Anterior cingulate cortex (tissue), 58 donors: ENCODE results near the gene CAVIN1.
"Not testable (repeated sequence)": the region's sequence is repeated elsewhere in the genome, so short reads cannot be mapped to it uniquely, and the experiment has no call there.

Source experiments
- DNase-seq, 58 donors: peaks; one replicate each; lab custom pipeline; 2025; lab: John Stamatoyannopoulos, UW

The CAVIN1 gene

DNA sequence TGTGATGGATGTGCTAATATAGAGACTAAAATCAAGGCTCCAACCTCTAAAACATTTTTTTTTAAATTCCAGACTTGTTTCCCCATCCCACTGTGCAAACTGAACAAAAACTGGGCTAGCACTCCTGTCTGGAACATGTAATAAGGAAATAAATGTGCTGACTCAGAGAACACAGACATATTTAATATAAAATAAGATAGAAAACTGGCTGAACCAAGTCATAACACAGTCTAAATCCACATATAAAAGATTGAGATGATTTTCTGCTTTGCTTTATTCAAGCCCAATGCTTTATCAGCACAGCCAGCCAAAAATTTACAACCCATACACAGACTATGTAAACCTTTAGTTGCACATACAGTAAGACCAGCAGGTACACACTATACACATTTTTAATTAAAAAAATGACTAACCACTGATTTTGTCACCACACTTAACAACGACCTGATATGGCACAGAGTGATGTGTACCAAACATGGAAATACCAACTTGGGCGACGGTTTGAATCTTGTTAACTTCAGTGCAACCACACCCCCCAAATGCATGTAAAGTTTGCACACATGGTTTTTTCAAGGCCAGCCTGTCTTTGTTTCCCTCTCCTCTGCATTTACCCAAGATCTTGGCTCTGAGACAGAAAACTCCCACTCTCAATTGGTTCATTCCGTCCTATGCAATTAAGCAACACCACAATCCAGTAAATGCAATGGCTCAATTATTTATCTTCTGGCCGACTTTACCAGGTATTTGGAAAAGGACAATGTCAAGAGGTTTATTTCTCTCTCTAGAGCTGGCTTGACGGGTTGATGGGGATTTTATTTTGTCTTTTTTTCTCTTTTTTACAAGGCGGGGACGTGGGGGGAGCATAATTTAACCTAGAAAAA is 36.0 kb downstream of the CAVIN1 start:
- no peak for DNase-seq

DNA sequence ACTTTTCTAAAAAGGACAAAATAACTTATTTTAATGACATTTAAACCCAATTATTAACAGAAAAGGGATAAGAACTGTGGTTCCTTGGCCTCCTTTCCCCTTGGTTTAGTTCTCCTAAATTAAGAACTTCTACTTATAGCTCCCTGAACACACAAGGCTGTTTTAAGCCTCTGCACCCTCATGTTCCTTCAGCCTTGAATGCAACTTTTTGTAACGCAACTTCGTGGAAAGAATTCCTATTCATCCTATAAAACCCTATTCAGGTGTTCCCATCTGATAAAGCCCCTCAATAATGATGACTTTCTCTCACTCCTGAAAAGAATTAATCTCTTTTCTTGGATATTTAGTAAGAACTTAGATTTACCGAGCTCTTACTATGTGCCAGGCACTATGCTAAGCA is 41.2 kb downstream of the CAVIN1 start:
- no peak for DNase-seq

DNA sequence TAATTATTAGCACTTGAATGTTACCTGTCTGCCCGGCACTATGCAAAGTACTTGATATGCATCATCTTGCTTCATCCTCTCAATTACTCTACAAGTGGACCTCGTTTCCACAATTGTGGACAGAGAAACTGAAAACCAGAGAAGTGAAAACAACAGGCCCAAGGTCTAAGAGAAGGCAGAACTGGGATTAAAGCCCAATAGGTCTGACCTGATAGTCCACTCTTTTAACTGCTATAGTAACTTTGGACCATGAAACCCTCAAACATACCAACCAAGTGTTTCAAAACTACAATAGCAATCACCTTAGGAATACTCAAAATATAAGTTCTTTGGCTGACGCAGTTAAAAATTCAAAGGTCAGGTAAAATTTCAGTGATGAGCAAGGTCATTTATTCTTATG is 42.1 kb downstream of the CAVIN1 start:
- no peak for DNase-seq

DNA sequence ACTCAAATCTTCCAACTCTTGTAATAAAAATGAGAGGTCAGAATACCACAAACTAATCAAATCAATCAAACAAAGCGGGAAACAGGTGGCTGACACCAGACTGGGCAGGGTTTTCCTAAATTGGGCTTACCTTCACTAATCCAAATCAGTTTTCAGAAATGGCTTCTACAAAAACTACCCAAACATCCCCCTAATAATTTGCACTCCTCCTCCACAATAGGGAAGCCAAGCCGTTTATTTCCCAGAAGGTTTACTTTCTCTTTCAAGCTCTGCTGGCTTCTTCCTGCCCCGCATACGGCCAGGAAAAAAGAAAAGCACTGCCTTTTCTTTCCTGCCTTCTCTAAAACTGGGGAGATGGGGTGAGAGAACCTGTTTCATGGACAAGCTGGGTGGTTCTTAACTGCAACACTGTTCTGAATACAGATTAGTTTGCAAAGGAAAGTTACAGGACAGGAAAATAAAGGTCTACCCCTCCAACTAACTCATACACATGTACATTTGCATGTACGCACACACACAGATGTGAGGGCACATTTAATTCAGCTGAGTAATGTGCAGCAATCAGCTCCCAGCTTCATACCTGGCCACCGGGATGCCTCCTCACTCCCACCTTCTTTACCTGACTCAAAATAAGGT is 44.0 kb downstream of the CAVIN1 start:
- DNase-seq, result no peak

DNA sequence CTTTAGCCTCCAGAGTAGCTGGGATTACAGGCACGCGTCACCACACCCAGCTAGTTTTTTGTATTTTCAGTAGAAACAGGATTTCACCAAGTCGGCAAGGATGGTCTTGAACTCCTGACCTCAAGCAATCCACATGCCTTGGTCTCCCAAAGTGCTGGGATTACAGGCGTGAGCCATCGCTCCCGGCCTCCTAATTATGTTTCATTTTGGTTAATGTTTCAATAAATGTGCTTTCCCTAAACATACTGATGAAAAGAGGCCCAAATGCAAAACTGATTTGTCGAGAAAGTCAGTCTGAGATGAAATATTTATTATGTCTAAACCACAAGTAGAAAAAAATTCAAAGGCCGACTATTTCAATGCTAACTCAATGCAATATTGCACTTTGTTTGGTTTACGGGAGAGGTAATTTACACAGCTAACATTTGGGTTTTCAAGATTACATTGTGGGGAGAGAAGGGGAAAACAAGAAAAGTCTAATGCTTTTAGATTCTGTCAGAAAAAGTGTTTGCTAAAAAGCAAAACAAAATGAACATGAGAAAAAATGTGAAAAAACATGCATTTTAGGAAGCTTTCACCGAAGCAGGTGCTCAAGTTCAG is 44.6 kb downstream of the CAVIN1 start:
- no peak for DNase-seq

DNA sequence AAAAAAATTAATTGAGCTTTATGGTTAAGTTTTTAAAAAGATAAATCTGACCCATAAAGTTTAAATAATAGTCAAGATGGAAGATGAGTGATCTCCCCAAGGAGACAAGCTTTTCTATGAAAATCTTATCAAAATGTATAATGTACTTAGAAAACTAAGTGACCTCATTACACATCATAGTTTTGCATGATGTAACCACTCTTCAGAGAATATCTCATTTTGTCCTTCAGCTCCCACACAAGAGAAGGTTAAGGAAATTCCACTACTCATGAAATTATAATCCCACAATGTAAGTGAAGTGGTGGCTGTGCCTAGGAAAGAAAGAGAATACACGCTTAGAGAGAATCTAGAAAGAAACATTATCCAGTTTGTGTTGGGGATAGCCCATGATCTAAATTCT is 49.2 kb downstream of the CAVIN1 start:
- no peak for DNase-seq

DNA sequence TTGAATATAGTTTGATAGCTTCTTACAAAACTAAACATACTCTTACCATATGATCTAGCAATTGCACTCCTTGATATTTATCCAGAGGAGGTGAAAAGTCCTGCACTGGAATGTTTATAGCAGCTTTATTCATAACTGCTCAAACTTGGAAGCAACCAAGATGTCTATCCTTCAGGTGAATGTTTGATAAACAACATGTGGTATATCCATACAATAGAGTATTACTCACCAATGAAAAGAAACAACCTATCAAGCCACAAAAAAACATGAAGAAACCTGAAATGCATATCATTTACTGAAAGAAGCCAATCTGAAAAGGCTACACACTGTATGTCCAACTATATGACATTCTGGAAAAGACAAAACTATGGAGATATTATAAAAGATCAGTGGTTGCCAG is 50.9 kb downstream of the CAVIN1 start:
- no peak for DNase-seq

DNA sequence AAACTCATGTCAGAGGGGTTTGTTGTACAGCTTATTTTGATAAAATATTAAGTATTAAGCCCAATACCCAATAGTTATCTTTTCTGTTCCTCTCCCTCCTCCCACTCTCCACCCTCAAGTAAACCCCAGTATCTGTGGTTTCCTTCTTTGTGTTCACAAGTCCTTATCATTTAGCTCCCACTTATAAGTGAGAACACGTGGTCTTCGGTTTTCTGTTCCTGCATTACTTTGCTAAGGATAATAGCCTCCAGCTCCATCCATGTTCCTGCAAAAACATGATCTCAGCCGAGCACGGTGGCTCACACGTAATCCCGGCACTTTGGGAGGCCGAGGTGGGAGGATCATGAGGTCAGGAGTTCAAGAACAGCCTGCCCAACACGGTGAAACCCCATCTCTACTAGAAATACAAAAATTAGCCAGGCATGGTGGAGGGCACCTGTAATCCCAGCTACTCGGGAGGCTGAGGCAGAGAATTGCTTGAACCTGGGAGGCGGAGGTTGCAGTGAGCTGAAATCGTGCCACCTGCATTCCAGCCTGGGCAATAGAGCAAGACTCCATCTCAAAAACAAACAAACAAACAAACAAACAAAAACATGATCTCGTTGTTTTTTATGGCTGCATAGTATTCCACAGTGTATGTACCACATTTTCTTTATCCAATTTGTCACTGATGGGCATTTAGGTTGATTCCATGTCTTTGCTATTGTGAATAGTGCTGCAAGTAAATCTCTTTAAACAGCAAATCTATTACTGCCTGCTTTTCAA is 54.1 kb downstream of the CAVIN1 start:
- not testable (repeated sequence) for DNase-seq

DNA sequence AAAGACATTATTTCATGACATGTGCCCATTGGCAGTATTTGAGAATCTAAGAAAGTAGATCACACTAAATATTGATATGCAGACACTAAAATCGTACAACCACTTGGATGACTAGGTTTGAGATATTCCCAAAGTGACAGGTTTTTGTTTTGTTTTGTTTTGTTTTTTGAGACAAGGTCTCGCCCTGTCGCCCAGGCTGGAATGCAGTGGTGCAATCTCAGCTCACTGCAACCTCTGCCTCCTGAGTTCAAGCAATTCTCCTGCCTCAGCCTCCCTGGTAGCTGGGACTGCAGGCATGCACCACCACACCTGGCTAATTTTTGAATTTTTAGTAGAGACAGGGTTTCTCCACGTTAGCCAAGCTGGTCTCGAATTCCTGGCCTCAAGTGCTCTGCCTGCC is 54.7 kb downstream of the CAVIN1 start:
- DNase-seq, result not testable (repeated sequence)

DNA sequence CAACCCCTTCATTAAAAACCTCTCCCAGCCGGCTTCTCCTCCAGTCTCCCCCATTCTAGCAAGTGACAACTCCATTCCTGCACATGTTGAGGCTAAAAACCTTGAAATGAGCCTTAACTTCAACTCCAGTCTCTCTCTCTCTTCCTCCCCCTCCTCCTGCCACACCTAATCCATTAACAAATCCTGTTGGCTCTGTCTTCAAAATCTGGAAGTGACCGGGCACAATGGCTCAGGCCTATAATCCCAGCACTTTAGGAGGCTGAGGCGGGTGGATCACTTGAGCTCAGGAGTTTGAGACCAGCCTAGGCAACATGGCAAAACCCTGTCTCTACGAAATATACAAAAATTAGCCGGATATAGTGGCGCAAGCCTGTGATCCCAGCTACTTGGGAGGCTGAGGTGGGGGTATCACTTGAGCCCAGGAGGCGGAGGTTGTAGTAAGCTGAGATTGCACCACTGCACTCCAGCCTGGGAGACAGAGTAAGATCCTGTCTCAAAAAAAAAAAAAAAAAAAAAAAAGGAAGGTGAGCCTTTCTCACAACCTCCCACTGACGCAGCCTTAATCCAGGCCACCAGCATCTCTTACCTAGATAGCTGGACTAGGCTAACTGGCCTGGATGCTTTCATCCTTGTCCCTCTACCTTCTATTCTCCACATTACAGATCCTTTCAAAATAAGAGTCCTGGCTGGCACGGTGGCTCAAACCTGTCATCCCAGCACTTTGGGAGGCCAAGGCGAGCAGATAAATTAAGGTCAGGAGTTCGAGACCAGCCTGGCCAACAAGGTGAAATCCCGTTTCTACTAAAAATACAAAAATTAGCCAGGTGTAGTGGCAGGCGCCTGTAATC is 56.7 kb downstream of the CAVIN1 start:
- DNase-seq, result not testable (repeated sequence)

DNA sequence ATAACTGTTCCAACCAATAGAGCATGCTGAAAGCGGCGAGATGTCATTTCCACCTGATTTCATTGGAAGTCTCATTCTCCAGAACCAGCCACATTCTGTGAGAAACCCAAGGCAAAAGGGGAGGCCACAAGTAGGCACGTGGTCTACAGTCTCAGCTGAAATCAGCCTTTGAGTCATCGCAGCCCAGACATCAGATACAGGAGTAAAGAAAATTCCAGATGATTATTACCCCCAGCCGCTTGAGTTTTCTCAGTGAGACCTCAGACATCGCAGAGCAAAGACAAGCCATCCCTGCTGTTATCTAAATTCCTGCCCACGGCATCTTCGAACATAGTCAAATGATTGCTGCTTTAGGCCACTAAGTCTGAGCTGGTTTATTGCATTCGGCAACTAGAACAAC is 57.9 kb downstream of the CAVIN1 start:
- DNase-seq, result no peak

DNA sequence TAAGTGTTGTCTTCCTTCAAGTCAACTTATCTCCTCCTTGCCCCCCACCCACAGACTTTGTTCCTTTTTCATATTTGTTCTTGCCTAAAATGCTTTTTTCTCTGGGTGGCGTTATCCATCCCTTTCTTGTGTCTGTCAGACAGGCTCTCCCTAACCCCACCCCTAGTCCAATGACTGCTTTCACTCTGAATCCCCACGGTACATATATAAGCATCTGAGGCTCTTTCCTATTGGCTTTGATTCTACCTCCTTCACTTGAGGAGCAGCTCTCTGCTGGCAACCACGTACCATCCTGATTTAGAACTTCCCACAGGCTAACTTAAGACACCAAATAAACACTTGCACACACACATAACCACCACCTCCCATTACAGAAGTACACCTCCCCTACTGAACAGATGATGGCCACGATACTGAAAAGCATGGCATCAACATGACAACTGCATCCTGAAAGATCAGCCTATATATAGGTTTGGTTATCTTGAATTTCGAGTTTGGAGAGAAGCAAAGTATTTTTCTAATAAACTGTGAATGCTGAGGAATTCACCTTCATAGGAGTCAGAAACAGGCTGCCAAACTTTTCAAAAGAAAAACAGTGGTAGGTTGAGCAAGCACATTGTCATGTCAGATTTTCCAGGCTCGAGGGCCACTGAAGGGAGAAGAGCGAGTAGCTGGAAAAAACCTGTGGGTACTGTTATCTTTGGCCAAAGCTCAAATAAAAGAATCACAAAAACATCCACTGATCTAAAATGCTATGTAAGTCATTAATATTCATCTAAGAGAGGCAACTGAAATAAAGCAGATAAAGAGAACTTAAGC is 59.1 kb downstream of the CAVIN1 start:
- no peak for DNase-seq

DNA sequence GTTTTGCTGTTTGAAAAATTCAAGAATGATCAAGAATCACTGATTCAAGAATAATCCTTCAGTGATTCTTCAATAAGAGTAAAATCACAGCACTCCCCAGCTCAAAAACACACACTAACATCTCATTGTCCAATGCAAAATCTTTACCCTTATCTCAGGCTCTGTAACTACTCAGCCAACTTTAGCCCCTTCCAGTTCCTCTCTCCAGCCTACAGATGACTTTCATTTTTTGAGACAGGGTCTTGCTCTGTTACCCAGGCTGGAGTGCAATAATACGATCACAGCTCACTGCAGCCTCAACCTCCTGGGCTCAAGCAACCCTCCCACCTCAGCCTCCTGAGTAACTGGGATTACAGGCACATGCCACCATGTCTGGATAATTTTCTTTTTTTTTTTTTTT is 59.8 kb downstream of the CAVIN1 start:
- no peak for DNase-seq

DNA sequence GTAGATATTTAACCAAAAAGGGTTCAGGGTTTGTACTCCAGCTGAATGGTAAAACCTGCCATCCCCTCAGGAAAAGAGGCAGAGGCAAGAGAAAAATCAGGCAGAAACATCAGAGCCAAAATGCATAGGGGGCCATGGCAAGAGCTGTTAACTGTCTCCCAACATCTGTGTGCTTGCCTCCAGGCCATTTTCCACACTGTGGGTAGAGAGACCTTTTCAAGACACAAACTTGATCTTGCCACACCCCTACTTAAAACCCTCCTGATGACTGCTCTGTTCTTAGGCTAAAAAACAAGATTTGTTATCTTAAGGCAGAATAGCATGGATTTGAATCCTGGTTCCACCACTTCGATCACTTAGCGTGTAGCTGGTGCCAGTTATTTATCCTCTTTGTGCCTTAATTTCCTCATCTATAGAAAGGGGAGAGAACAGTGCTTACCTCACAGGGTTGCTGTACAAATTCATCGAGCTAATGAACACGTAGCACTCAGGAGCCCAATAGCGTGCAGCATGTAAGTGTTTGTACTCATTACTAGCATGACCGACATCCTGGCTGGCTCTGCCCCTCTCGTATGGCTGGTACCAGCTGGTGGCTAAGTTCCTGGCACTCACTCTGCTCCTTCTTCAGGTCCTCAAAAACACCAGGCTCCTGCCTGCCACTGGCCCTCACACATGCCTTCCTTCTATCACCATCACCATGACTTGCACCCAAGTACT is 60.7 kb downstream of the CAVIN1 start:
- DNase-seq, result no peak

DNA sequence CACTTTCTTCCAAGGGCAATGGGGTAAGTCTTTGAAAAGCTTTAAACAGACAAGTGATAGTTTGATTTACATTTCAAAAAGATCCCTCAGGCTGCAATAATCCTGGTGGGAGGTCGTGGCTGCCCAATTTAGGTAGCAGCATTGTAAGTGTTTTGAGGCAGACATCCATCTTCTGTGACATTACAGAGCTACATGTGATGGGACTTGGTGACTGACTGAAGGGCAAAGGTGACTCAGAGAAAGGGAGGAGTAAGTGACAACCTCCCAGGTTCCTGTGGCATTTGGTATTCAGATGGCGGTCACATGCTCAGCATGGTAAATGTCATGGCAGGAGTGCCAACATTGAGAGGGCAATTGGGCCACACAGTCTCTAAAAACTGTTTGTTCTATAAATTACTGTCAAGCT is 61.3 kb downstream of the CAVIN1 start:
- DNase-seq, result no peak

DNA sequence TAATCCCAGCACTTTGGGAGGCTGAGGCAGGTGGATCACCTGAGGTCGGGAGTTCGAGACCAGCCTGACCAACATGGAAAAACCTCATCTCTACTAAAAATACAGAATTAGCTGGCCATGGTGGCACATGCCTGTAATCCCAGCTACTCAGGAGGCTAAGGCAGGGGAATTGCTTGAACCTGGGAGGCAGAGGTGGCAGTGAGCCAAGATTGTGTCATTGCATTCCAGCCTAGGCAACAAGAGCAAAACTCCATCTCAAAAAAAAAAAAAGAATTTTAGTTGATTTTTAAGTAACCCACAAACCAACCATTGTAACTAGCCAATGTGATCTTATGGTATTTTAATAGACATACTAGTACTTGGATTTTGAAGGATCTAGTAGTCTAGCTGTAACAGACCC is 62.7 kb downstream of the CAVIN1 start:
- not testable (repeated sequence) for DNase-seq

DNA sequence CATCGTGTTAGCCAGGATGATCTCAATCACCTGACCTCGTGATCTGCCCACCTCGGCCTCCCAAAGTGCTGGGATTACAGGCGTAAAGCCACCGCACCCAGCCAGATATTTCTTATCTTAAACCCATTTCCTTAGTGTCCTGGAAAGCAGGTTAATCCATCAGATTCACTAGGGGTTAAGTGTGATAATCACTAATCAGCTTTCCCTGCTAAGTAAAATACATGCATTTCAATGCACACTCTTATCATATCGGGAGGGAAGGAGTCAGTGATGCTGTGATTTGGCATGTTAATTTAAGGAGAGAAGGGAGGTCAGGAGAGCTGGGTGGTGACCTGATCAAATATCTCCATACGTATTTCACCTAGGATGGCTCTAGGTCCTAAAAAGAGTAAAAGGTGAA is 63.9 kb downstream of the CAVIN1 start:
- no peak for DNase-seq

DNA sequence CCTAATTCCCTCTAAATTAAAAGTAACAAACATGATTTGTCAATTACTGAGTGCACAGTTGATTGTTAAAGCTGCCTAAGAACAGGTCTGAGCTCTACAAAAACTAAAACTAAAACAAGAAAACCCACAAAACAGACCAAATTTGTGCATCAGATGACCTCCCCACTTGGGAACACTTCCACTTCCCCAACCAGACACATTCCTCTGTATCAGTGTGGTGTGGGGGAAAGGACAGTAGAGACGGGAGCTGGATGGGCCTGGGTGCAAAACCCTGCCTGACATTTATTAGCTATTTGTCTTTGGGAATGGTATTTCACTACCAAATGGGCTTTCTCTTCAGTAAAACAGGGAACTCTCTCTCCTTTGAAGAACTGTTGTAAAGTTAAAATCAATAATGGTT is 64.6 kb downstream of the CAVIN1 start:
- no peak for DNase-seq
